Loucy (cell line): ENCODE data around the gene KEAP1.

Experiments used
- CTCF ChIP-seq: fragments of 200-600 bp; sonication (generic); conservative IDR thresholded peaks from 2 replicates; pipeline ENCODE4 v1.5.1; 2014; ENCODE audit warnings: mild to moderate bottlenecking, antibody characterized with exemption, low read length
- EZH2phosphoT487 ChIP-seq: fragments of 200-600 bp; IDR thresholded peaks from 2 replicates; pipeline ENCODE4 v1.6.1; 2018; ENCODE audit warnings: antibody characterized with exemption, mild to moderate bottlenecking, moderate library complexity, borderline replicate concordance

- TF ChIP-seq CTCF, result no peak
- no peak for TF ChIP-seq EZH2phosphoT487
Measured at GRCh38 chr19:10462557-10462956, 40.6 kb downstream of the KEAP1 start.
